ENCODE measurements around the gene TEP1.

TEP1 gene

DNA sequence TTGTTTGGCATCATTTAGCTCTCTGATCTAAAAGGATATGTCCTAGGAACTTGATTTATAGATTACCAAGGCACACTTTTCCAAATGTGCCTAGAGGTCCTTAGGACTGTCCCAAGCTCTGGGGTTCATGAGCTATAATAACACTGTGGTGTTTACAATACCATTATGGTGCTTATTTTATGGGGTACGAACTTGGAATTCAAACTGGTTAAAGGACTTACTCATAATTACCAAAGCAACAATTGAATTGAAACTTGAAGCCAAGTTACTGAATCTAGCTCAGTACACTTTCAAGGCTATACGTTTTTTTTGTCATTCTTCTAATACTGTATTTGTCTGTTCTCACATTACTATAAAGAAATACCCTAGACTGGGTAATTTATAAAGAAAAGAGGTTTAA, 9.6 kb upstream of the TEP1 start:
- H3K4me3 ChIP-seq (ENCODE audit: low read length) = no peak overlapping the region
- no peak overlapping the region for H2AFZ ChIP-seq (ENCODE audit: low read depth, low read length)
- peaks cover 11% of the 10 kb centered on the region for H3K27me3 ChIP-seq (ENCODE audit: insufficient read depth, low read length)
- H3K36me3 ChIP-seq (ENCODE audit: insufficient read depth, low read length) = no peaks in the 10 kb centered on the region
- no peaks in the 10 kb centered on the region for H3K9me3 ChIP-seq (ENCODE audit: low read length)
- peaks cover 8% of the 10 kb centered on the region for H3K4me1 ChIP-seq (ENCODE audit: insufficient read depth, low read length)

DNA sequence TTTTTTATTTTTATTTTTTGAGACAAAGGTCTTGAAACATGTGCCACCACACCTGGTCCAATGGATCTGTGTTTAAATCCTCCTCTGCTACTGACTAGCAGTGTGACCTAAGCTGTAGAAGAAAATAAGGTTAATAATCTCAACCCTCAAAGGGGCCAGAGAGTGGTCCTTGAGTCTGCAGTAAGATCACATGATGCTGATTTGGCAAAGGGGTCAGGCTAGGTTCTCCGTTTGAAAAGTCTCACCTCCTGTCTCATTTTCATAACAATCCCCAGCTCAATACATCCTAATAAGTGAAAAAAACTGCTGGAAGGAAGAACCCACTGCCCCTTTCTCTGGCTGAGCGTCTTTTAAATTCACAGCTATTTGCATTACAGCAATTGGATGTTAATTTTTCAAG, 8.0 kb upstream of the TEP1 start:
- Histone ChIP-seq H3K4me1 (ENCODE audit: insufficient read depth, low read length) (peaks cover 8% of the 10 kb centered on the region), H3K9me3 (ENCODE audit: low read length) (no peaks in the 10 kb centered on the region), H3K27me3 (ENCODE audit: insufficient read depth, low read length) (peaks cover 11% of the 10 kb centered on the region), H3K36me3 (ENCODE audit: insufficient read depth, low read length) (no peaks in the 10 kb centered on the region), H2AFZ (ENCODE audit: low read depth, low read length) (no peak overlapping the region), H3K4me3 (ENCODE audit: low read length) (no peak overlapping the region)

GRCh38 chr14:20419419-20419818, 6.1 kb upstream of the TEP1 start:
- H3K27me3 ChIP-seq (ENCODE audit: insufficient read depth, low read length) = peaks cover 11% of the 10 kb centered on the region
- H2AFZ ChIP-seq (ENCODE audit: low read depth, low read length) = no peak overlapping the region
- no peaks in the 10 kb centered on the region for H3K9me3 ChIP-seq (ENCODE audit: low read length)
- no peaks in the 10 kb centered on the region for H3K36me3 ChIP-seq (ENCODE audit: insufficient read depth, low read length)
- peaks cover 8% of the 10 kb centered on the region for H3K4me1 ChIP-seq (ENCODE audit: insufficient read depth, low read length)
- no peak overlapping the region for H3K4me3 ChIP-seq (ENCODE audit: low read length)

GRCh38 chr14:20418501-20418909, 5.2 kb upstream of the TEP1 start:
- Histone ChIP-seq H3K9me3 (ENCODE audit: low read length) (no peaks in the 10 kb centered on the region), H3K4me1 (ENCODE audit: insufficient read depth, low read length) (peaks cover 15% of the 10 kb centered on the region), H3K27me3 (ENCODE audit: insufficient read depth, low read length) (peaks cover 11% of the 10 kb centered on the region), H2AFZ (ENCODE audit: low read depth, low read length) (no peak overlapping the region), H3K4me3 (ENCODE audit: low read length) (no peak overlapping the region), H3K36me3 (ENCODE audit: insufficient read depth, low read length) (no peaks in the 10 kb centered on the region)

GRCh38 chr14:20417250-20418186, 4.2 kb upstream of the TEP1 start:
- Histone ChIP-seq H3K4me3 (ENCODE audit: low read length) (no peak overlapping the region), H3K4me1 (ENCODE audit: insufficient read depth, low read length) (peaks cover 15% of the 10 kb centered on the region), H2AFZ (ENCODE audit: low read depth, low read length) (no peak overlapping the region), H3K36me3 (ENCODE audit: insufficient read depth, low read length) (no peaks in the 10 kb centered on the region), H3K9me3 (ENCODE audit: low read length) (no peaks in the 10 kb centered on the region), H3K27me3 (ENCODE audit: insufficient read depth, low read length) (peaks cover 11% of the 10 kb centered on the region)

DNA sequence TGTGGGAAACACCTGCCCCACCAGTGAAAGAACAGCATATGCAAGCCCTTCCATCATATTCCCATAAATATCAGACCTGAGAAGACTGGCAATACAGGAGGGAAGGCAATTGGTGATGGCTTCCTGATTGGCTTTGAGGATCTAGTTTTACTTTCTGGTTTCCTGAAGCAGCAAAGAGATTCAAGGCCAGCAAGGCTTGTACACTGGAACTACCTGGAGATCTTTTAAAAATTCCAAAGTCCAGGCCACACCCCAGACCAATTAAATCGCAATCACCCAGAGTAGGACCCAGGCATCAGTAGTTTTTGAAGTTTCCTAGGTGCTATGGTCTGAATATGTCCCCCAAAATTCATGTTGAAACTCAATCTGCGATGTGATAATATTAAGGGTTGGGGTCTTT, 2.9 kb upstream of the TEP1 start:
- Histone ChIP-seq H3K4me3 (ENCODE audit: low read length) (no peak overlapping the region), H3K27me3 (ENCODE audit: insufficient read depth, low read length) (peaks cover 11% of the 10 kb centered on the region), H2AFZ (ENCODE audit: low read depth, low read length) (no peak overlapping the region), H3K36me3 (ENCODE audit: insufficient read depth, low read length) (no peaks in the 10 kb centered on the region), H3K4me1 (ENCODE audit: insufficient read depth, low read length) (peaks cover 15% of the 10 kb centered on the region), H3K9me3 (ENCODE audit: low read length) (no peaks in the 10 kb centered on the region)

GRCh38 chr14:20415782-20416206, 2.5 kb upstream of the TEP1 start:
- Histone ChIP-seq H2AFZ (ENCODE audit: low read depth, low read length) (no peak overlapping the region), H3K4me3 (ENCODE audit: low read length) (no peak overlapping the region), H3K36me3 (ENCODE audit: insufficient read depth, low read length) (no peaks in the 10 kb centered on the region), H3K27me3 (ENCODE audit: insufficient read depth, low read length) (peaks cover 11% of the 10 kb centered on the region), H3K4me1 (ENCODE audit: insufficient read depth, low read length) (peaks cover 14% of the 10 kb centered on the region), H3K9me3 (ENCODE audit: low read length) (no peaks in the 10 kb centered on the region)

GRCh38 chr14:20413744-20414082, 412 bp upstream of the TEP1 start:
- Histone ChIP-seq H2AFZ (ENCODE audit: low read depth, low read length) (peak overlapping the region; percentile 96), H3K4me3 (ENCODE audit: low read length) (peak overlapping the region; percentile 66), H3K27me3 (ENCODE audit: insufficient read depth, low read length) (peaks cover 5% of the 10 kb centered on the region), H3K36me3 (ENCODE audit: insufficient read depth, low read length) (no peaks in the 10 kb centered on the region), H3K4me1 (ENCODE audit: insufficient read depth, low read length) (peaks cover 14% of the 10 kb centered on the region), H3K9me3 (ENCODE audit: low read length) (no peaks in the 10 kb centered on the region)

GRCh38 chr14:20412411-20412810, 890 bp downstream of the TEP1 start:
- no peaks in the 10 kb centered on the region for H3K27me3 ChIP-seq (ENCODE audit: insufficient read depth, low read length)
- H3K4me3 ChIP-seq (ENCODE audit: low read length) = peak overlapping the region; percentile 66
- H3K4me1 ChIP-seq (ENCODE audit: insufficient read depth, low read length) = peaks cover 14% of the 10 kb centered on the region
- H3K36me3 ChIP-seq (ENCODE audit: insufficient read depth, low read length) = peaks cover 10% of the 10 kb centered on the region
- H3K9me3 ChIP-seq (ENCODE audit: low read length) = no peaks in the 10 kb centered on the region
- peak overlapping the region; percentile 96 for H2AFZ ChIP-seq (ENCODE audit: low read depth, low read length)

DNA sequence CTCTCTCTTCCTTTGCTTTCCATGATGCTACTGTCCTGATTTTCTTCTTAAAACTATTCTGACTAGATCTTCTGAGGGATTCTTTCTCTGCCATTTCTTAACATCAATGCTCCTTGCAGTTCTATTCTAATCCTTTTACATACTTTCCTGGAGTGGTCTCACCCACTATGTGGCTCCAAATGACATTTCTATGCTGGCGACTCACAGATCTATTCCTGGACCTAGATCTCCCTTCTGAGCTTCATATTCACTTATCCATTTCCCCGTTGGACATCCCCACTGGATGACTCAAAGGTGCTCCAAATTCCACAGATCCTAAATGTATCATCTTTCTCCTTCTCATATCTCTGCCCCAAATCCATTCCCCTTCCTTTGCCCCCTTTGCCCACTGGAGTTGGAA, 4.1 kb downstream of the TEP1 start:
- Histone ChIP-seq H3K4me3 (ENCODE audit: low read length) (no peak overlapping the region), H2AFZ (ENCODE audit: low read depth, low read length) (no peak overlapping the region), H3K27me3 (ENCODE audit: insufficient read depth, low read length) (no peaks in the 10 kb centered on the region), H3K36me3 (ENCODE audit: insufficient read depth, low read length) (peaks cover 24% of the 10 kb centered on the region), H3K9me3 (ENCODE audit: low read length) (no peaks in the 10 kb centered on the region), H3K4me1 (ENCODE audit: insufficient read depth, low read length) (peaks cover 13% of the 10 kb centered on the region)

DNA sequence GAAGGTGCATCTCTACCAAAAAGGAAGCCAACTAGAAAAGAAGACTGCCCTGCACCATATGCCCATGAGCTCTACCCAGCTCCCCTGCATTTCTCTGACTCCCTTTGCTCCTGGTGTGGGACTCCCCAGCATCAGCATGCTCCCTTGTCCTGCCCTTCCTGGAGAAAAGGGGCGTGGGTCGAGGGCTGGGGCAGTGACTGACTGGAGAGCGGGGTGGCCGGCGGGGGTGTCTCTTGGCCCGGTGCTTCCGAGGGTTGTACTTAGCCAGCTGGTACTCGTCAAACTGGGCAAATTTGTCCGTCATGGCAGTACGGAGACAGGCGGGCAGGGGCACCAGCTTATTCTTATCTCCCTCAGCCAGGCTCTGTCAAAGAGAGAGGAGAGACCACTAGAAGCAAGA, 9.8 kb downstream of the TEP1 start:
- no peaks in the 10 kb centered on the region for H3K9me3 ChIP-seq (ENCODE audit: low read length)

GRCh38 chr14:20400965-20401593, 12.2 kb downstream of the TEP1 start:
- Histone ChIP-seq H3K27me3 (ENCODE audit: insufficient read depth, low read length) (no peaks in the 10 kb centered on the region), H3K4me3 (ENCODE audit: low read length) (no peak overlapping the region), H2AFZ (ENCODE audit: low read depth, low read length) (no peak overlapping the region), H3K9me3 (ENCODE audit: low read length) (no peaks in the 10 kb centered on the region), H3K4me1 (ENCODE audit: insufficient read depth, low read length) (no peaks in the 10 kb centered on the region), H3K36me3 (ENCODE audit: insufficient read depth, low read length) (peaks cover 35% of the 10 kb centered on the region)

More for the DNA sequence above, 9.8 kb downstream of the TEP1 start:
- Histone ChIP-seq H3K4me3 (ENCODE audit: low read length) (no peak overlapping the region), H3K27me3 (ENCODE audit: insufficient read depth, low read length) (no peaks in the 10 kb centered on the region), H3K36me3 (ENCODE audit: insufficient read depth, low read length) (peaks cover 45% of the 10 kb centered on the region), H3K4me1 (ENCODE audit: insufficient read depth, low read length) (no peaks in the 10 kb centered on the region), H2AFZ (ENCODE audit: low read depth, low read length) (no peak overlapping the region)

GRCh38 chr14:20400589-20400964, 12.7 kb downstream of the TEP1 start:
- no peaks in the 10 kb centered on the region for H3K27me3 ChIP-seq (ENCODE audit: insufficient read depth, low read length)
- no peak overlapping the region for H3K4me3 ChIP-seq (ENCODE audit: low read length)
- H3K36me3 ChIP-seq (ENCODE audit: insufficient read depth, low read length) = peaks cover 40% of the 10 kb centered on the region
- no peaks in the 10 kb centered on the region for H3K4me1 ChIP-seq (ENCODE audit: insufficient read depth, low read length)
- no peak overlapping the region for H2AFZ ChIP-seq (ENCODE audit: low read depth, low read length)
- H3K9me3 ChIP-seq (ENCODE audit: low read length) = no peaks in the 10 kb centered on the region
